ENCODE results near the gene AGFG2. TPM values are rescaled to one million over a fixed set of nuclear protein-coding genes. Genes with fewer than 3 reads are reported as not detected.

Gene AGFG2
- total and polyA plus RNA-seq, 2 of the 13 experiments (the other 11 are each of a cell fraction or from before 2014, with no cell fraction given) = 125 to 132 TPM

DNA sequence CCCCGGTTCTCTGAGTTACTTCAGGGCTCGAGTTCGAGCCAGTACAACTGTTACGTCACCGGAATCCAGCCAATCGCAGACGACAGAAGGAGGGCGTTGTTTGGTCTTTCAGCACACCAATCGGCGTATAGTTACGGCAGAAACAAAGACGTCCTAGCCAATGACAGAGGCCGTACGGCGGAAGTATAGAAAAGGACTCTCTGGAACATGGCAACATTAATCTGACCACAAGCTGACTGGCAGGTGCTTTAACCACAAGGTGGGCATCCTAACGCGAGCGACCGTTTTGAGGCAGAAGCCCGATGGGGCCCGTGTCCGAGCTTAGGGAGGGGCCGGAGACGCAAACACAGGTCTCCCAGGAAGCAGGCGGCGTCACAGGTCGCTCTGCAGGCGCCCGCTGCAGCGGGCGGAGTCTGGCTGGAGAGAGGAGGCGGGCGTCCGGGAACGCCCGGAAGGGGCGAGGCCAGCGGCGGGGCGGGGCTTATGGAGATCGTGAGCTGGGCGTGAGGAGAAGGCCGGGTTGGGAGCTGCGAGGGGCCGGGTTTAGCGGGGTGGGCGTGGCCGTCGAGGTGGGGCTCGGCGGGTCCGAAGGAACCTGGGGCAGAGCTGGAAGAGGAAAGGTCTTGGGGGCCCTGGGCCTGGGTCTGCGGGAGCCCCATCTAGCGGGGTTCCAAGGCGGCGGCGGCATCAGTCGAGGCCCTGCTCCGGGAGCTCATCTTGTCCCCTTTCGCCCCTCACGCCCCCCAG lies 73.2 kb downstream of the AGFG2 start, which contains the start of gene MOSPD3 (continued):
- peak; percentile 37 for TF ChIP-seq AGO1 (IDR thresholded peaks at IDR 0.05; ENCODE audit: low read depth, low read length, poor library complexity, severe bottlenecking)
- no peak for TF ChIP-seq TSC22D2 (CRISPR knock-in tag; IDR thresholded peaks at IDR 0.05; ENCODE audit: borderline replicate concordance)

- intact Hi-C loops (cut with micrococcal nuclease; ENCODE audit: unreplicated experiment) (loop anchor here (1.0 to 5.0 kb wide), 2 partner anchors 27 to 79 kb away; partner anchors contain the start of genes FBXO24, GIGYF1 and LRCH4), in situ Hi-C loops (cut with HindIII; ENCODE audit: extremely low pct_ligation_motif_present, low pct_unique_long_range_greater_than_20kb) (loop anchor here (5.0 kb wide), 1 partner anchor 79 kb away; the partner anchor contains the start of gene GIGYF1)
- TSS peak; percentile 71 for BruUV-seq (replicated peaks)
- H3K27me3 ChIP-seq (ENCODE audit: control insufficient read depth in 1 of 2, insufficient read depth in 2 of 2, low read length in 2 of 2) = no peaks in the 10 kb centered on the region
- FAIRE-seq = peak; percentile 34
- no peaks in the 10 kb centered on the region for H3K79me2 ChIP-seq (ENCODE audit: insufficient read depth, low read length)
- ChIA-PET CTCF (ENCODE audit: low intra/inter-chr PET ratio, low total read pairs) (no interaction called here), POLR2A (interaction anchor here (0.6 to 3.7 kb wide), 35 partner anchors 9 to 262 kb away, joined by 3 to 61 read pairs (median 5); partner anchors contain the start of genes ACTL6B, AGFG2, EPHB4 and FBXO24)
- H3K4me3 ChIP-seq (replicated peaks in 1 of 3; ENCODE audit: insufficient read depth in 1 of 3, low read depth in 2 of 3, low read length in 3 of 3) = peak overlapping the region; percentile 61 to 81 (median 77)
- H2AFZ ChIP-seq (ENCODE audit: low read length) = no peak overlapping the region
- peak overlapping the region; percentile 95 for H3K4me2 ChIP-seq (ENCODE audit: low read depth, low read length)
- H3K9ac ChIP-seq (ENCODE audit: insufficient read depth, low read depth, low read length) = peak overlapping the region; percentile 79
- H3K4me1 ChIP-seq (ENCODE audit: insufficient read depth, low read length) = peaks cover 29% of the 10 kb centered on the region
- H3K27ac ChIP-seq (ENCODE audit: extremely low read length, insufficient read depth, low read length) = peak overlapping the region; percentile 95
- H3K36me3 ChIP-seq (replicated peaks in 1 of 2; ENCODE audit: control insufficient read depth in 1 of 2, insufficient read depth in 2 of 2, low read length in 2 of 2) = no peaks in the 10 kb centered on the region
- 0% methylated on average over 4 of the region's 29 CpGs for WGBS (ENCODE audit: low lambda C conversion rate)
- peak; percentile 32 for DNase-seq (ENCODE audit: low spot score)
- peak; percentile 45 for ATAC-seq
- no peaks in the 10 kb centered on the region for H3K9me3 ChIP-seq (ENCODE audit: low read length)
- no peaks in the 10 kb centered on the region for H4K20me1 ChIP-seq (ENCODE audit: insufficient read depth, low read length)
- TF ChIP-seq HOXA3 (CRISPR knock-in tag; IDR thresholded peaks at IDR 0.05) (no peak), ZNF382 (CRISPR knock-in tag; IDR thresholded peaks at IDR 0.05; ENCODE audit: borderline replicate concordance) (no peak), PCBP1 (IDR thresholded peaks at IDR 0.05; ENCODE audit: borderline replicate concordance, low read depth, low read length) (0 out of 2 replicates have a peak, but pooled peaks have one; percentile 6), ZNF275 (CRISPR knock-in tag; IDR thresholded peaks at IDR 0.05; ENCODE audit: borderline replicate concordance) (no peak), ZNF780A (CRISPR knock-in tag; IDR thresholded peaks at IDR 0.05) (no peak), ZNF441 (CRISPR knock-in tag; IDR thresholded peaks at IDR 0.05; ENCODE audit: borderline replicate concordance) (no peak), ZNF605 (CRISPR knock-in tag; IDR thresholded peaks at IDR 0.05) (no peak), RFX1 (IDR thresholded peaks at IDR 0.05) (no peak), SRY (CRISPR knock-in tag; IDR thresholded peaks at IDR 0.05) (0 out of 2 replicates have a peak, but pooled peaks have one; percentile 20), ZNF816 (CRISPR knock-in tag; IDR thresholded peaks at IDR 0.05; ENCODE audit: borderline replicate concordance) (0 out of 2 replicates have a peak, but pooled peaks have one; percentile 58), BORCS8-MEF2B (CRISPR knock-in tag; IDR thresholded peaks at IDR 0.05) (0 out of 2 replicates have a peak, but pooled peaks have one; percentile 10)
- TF ChIP-seq, protein P1, sequence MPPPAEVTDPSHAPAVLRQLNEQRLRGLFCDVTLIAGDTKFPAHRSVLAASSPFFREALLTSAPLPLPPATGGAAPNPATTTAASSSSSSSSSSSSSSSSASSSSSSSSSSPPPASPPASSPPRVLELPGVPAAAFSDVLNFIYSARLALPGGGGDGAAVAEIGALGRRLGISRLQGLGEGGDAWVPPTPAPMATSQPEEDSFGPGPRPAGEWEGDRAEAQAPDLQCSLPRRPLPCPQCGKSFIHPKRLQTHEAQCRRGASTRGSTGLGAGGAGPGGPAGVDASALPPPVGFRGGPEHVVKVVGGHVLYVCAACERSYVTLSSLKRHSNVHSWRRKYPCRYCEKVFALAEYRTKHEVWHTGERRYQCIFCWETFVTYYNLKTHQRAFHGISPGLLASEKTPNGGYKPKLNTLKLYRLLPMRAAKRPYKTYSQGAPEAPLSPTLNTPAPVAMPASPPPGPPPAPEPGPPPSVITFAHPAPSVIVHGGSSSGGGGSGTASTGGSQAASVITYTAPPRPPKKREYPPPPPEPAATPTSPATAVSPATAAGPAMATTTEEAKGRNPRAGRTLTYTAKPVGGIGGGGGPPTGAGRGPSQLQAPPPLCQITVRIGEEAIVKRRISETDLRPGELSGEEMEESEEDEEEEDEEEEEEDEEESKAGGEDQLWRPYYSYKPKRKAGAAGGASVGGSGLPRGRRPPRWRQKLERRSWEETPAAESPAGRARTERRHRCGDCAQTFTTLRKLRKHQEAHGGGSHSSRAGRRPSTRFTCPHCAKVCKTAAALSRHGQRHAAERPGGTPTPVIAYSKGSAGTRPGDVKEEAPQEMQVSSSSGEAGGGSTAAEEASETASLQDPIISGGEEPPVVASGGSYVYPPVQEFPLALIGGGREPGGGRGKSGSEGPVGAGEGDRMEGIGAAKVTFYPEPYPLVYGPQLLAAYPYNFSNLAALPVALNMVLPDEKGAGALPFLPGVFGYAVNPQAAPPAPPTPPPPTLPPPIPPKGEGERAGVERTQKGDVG (CRISPR knock-in tag; IDR thresholded peaks at IDR 0.05; ENCODE audit: borderline replicate concordance) = no peak
- TF ChIP-seq, protein P2, sequence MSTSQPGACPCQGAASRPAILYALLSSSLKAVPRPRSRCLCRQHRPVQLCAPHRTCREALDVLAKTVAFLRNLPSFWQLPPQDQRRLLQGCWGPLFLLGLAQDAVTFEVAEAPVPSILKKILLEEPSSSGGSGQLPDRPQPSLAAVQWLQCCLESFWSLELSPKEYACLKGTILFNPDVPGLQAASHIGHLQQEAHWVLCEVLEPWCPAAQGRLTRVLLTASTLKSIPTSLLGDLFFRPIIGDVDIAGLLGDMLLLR (CRISPR knock-in tag; IDR thresholded peaks at IDR 0.05) = 0 out of 2 replicates have a peak, but pooled peaks have one; percentile 35
These were observed 73.9 kb downstream of the AGFG2 start for GRCh38 chr7:100612730-100613390.
